22Rv1 (cell line): ENCODE results near the gene KIR2DL4.
"Not testable (repeated sequence)": the region's sequence is repeated elsewhere in the genome, so short reads cannot be mapped to it uniquely, and the experiment has no call there.

Experiments
- CTCF ChIP-seq: fragments of 450-650 bp; IDR thresholded peaks from 2 replicates; pipeline ENCODE4 v1.5.1; 2017; ENCODE audit warnings: mild to moderate bottlenecking
- ZFX ChIP-seq: fragments of 450-650 bp; IDR thresholded peaks from 2 replicates; pipeline ENCODE4 v1.6.1; 2017; ENCODE audit warnings: antibody characterized with exemption, borderline replicate concordance

GRCh38 chr19:54850061-54850640, 46.7 kb downstream of the KIR2DL4 start, which contains the start of gene KIR3DL2:
- not testable (repeated sequence) for TF ChIP-seq CTCF, ZFX
